ENCODE measurements around the gene ATIC.

- TF ChIP-seq, protein P1, sequence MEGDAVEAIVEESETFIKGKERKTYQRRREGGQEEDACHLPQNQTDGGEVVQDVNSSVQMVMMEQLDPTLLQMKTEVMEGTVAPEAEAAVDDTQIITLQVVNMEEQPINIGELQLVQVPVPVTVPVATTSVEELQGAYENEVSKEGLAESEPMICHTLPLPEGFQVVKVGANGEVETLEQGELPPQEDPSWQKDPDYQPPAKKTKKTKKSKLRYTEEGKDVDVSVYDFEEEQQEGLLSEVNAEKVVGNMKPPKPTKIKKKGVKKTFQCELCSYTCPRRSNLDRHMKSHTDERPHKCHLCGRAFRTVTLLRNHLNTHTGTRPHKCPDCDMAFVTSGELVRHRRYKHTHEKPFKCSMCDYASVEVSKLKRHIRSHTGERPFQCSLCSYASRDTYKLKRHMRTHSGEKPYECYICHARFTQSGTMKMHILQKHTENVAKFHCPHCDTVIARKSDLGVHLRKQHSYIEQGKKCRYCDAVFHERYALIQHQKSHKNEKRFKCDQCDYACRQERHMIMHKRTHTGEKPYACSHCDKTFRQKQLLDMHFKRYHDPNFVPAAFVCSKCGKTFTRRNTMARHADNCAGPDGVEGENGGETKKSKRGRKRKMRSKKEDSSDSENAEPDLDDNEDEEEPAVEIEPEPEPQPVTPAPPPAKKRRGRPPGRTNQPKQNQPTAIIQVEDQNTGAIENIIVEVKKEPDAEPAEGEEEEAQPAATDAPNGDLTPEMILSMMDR (IDR thresholded peaks at IDR 0.05), result no peak
- no peak for TF ChIP-seq POLR2A (IDR thresholded peaks at IDR 0.05)
Observed at GRCh38 chr2:215379039-215379438, 67.2 kb downstream of the ATIC start.

All from adrenal gland (tissue), 5 donors.